Activated CD8-positive, alpha-beta memory T cell treated with anti-CD3 and anti-CD28 coated beads, Interleukin-2, amount 10 ng/mL, durations not matched to agents 7 days and 5 days (primary cell): ENCODE measurements around the gene NUTF2. TPM values are rescaled to one million over a fixed set of nuclear protein-coding genes. Genes with fewer than 3 reads are reported as not detected.

Source experiments
- ATAC-seq: fragments of 150-1000 bp; cut with Tn5 transposase; one replicate; pipeline ENCODE4 v1.10.0; 2021; ENCODE audit warnings: moderate library complexity
- CTCF ChIA-PET: fragments of 350-600 bp; sonication (Branson Sonifier 250); formaldehyde crosslinking; loops from one replicate; lab custom pipeline; 2021; ENCODE audit warnings: antibody characterized with exemption; lab: Charles Lee
- DNase-seq: peaks from one replicate; pipeline ENCODE4 v3.0.0-alpha.2; 2020
- H3K27ac Mint-ChIP-seq: one replicate; pipeline ENCODE4 v1.8.0; 2021; ENCODE audit warnings: mild to moderate bottlenecking, mixed read lengths
- H3K27me3 Mint-ChIP-seq: one replicate; pipeline ENCODE4 v1.8.0; 2021; ENCODE audit warnings: mixed read lengths
- H3K36me3 Mint-ChIP-seq: one replicate; pipeline ENCODE4 v1.8.0; 2021; ENCODE audit warnings: mild to moderate bottlenecking, mixed read lengths
- H3K4me1 Mint-ChIP-seq: one replicate; pipeline ENCODE4 v1.8.0; 2021; ENCODE audit warnings: mixed read lengths
- H3K4me3 Mint-ChIP-seq: one replicate; pipeline ENCODE4 v1.8.0; 2021; ENCODE audit warnings: mild to moderate bottlenecking, moderate library complexity, mixed read lengths
- H3K9me3 Mint-ChIP-seq: one replicate; pipeline ENCODE4 v1.8.0; 2022; ENCODE audit warnings: low read depth, mixed read lengths
- total RNA-seq, 2 experiments: library from RNA; stranded (reverse); gene quantifications; one replicate each; pipeline ENCODE4 v1.2.3, GENCODE V29; 2021

Gene NUTF2
- total RNA-seq, 2 experiments from 2014 or later, result 114 to 137 TPM

- ATAC-seq (peak; percentile 34), DNase-seq (peak; percentile 80)
- Mint-ChIP-seq H3K4me1 (peaks cover 40% of the 10 kb centered on the region), H3K27me3 (no peaks in the 10 kb centered on the region), H3K36me3 (peaks cover 5% of the 10 kb centered on the region), H3K9me3 (no peaks in the 10 kb centered on the region), H3K4me3 (peak overlapping the region; percentile 95), H3K27ac (peak overlapping the region; percentile 96)
- CTCF ChIA-PET, result interaction anchor here (0.9 to 4.5 kb wide), 7 partner anchors 9 to 347 kb away, joined by 3 to 38 read pairs (median 3); partner anchors contain the start of genes RANBP10 and TSNAXIP1
These were observed 4.0 kb upstream of the NUTF2 start for GRCh38 chr16:67842509-67843342.

- DNase-seq (no peak), ATAC-seq (no peak)
- Mint-ChIP-seq H3K4me3 (peak overlapping the region; percentile 95), H3K27ac (peak overlapping the region; percentile 96), H3K4me1 (peaks cover 47% of the 10 kb centered on the region), H3K9me3 (no peaks in the 10 kb centered on the region), H3K36me3 (peaks cover 5% of the 10 kb centered on the region), H3K27me3 (no peaks in the 10 kb centered on the region)
- CTCF ChIA-PET, result interaction anchor here (0.9 to 4.5 kb wide), 7 partner anchors 10 to 347 kb away, joined by 3 to 38 read pairs (median 3); partner anchors contain the start of genes RANBP10 and TSNAXIP1
These were observed 3.4 kb upstream of the NUTF2 start for GRCh38 chr16:67843343-67843765.

DNA sequence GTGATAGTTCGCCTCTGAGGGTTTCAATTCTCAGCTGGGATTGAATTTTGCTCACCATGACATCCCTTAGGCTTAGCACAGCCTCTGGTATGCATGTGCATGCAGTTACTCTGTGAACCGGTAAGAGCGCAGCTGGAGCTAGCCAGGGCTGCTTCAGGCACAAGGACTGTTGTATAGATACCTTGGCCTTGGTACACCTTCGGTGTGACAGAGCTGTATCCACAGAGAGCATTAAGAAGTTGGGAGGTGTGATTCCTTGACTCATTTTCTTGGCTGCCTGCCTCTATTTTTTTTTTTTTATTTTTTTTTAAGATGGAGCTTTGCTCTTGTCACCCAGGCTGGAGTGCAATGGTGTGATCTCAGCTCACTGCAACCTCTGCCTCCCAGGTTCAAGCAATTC, 2.2 kb upstream of the NUTF2 start:
- H3K9me3 Mint-ChIP-seq, result no peaks in the 10 kb centered on the region
- no peaks in the 10 kb centered on the region for H3K27me3 Mint-ChIP-seq
- H3K36me3 Mint-ChIP-seq, result peaks cover 9% of the 10 kb centered on the region
- ATAC-seq, result no peak
- peak overlapping the region; percentile 96 for H3K27ac Mint-ChIP-seq
- peaks cover 52% of the 10 kb centered on the region for H3K4me1 Mint-ChIP-seq
- peak overlapping the region; percentile 95 for H3K4me3 Mint-ChIP-seq
- CTCF ChIA-PET, result interaction anchor here (0.7 to 4.5 kb wide), 9 partner anchors 11 to 178 kb away, joined by 3 to 38 read pairs (median 5); partner anchors contain the start of genes EDC4, RANBP10 and TSNAXIP1
- DNase-seq, result no peak

DNA sequence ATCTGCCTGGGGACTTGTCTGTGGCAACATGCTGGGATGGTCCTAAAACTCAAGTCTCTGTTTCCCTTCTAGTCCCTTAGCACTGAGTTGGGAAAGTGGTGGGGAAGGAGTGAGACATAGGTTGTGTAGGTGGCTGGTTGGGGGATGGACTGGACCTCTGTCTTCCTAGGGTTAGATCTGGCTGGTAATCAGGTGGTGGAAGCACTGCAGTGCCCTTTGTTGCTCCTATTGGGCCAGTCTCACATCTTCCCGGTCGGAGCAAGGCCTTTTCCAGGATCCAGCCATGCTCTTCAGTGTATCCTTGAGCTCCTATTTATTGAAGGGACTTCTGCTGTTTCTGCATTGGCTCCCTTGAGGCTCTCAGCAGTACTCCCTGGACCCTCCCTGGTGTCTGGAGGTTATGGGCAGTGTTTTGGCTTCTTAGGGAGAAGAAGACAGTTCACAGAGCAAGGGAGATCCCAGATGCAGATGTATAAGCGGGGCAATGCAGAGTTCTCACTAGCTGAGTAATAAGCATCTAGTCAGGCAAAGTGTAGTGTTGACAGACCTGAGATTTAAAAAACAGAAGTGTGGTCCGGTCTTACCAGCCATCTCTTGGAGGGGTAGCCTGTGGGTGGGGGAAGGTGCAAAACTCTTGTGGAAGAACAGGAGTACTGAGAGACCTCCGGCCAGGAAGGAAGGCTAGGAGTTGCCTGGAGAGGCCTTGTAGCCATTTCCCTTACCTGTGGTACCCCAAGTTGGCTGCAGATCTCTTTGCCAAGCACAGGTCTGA, 1.3 kb upstream of the NUTF2 start:
- Mint-ChIP-seq H3K27ac (peak overlapping the region; percentile 91), H3K9me3 (no peaks in the 10 kb centered on the region), H3K27me3 (no peaks in the 10 kb centered on the region), H3K4me3 (peak overlapping the region; percentile 79), H3K36me3 (peaks cover 12% of the 10 kb centered on the region), H3K4me1 (peaks cover 55% of the 10 kb centered on the region)
- ATAC-seq (no peak), DNase-seq (peak; percentile 43)
- CTCF ChIA-PET, result interaction anchor here (0.9 to 4.5 kb wide), 9 partner anchors 12 to 324 kb away, joined by 3 to 38 read pairs (median 5); partner anchors contain the start of genes EDC4, RANBP10 and TSNAXIP1

DNA sequence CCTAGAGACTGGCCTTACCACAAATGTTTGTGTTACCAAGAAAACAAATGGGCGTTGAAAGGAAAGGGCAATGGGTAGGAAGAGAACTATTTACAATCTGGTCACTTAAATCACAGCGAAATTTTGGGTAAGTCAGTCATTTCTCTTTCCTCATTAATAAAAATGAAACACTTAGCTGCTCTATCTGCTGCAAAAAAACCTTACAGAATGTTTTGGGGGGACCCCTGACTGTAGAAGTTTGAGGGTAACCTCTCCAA, 742 bp upstream of the NUTF2 start:
- peak overlapping the region; percentile 79 for H3K4me3 Mint-ChIP-seq
- H3K27me3 Mint-ChIP-seq, result no peaks in the 10 kb centered on the region
- DNase-seq (no peak), ATAC-seq (no peak)
- H3K36me3 Mint-ChIP-seq, result peaks cover 12% of the 10 kb centered on the region
- peak overlapping the region; percentile 91 for H3K27ac Mint-ChIP-seq
- no peaks in the 10 kb centered on the region for H3K9me3 Mint-ChIP-seq
- peaks cover 55% of the 10 kb centered on the region for H3K4me1 Mint-ChIP-seq
- CTCF ChIA-PET, result interaction anchor here (0.7 to 4.5 kb wide), 9 partner anchors 12 to 325 kb away, joined by 3 to 38 read pairs (median 4); partner anchors contain the start of genes RANBP10 and TSNAXIP1

- ATAC-seq, result peak; percentile 50
- peaks cover 12% of the 10 kb centered on the region for H3K36me3 Mint-ChIP-seq
- no peaks in the 10 kb centered on the region for H3K9me3 Mint-ChIP-seq
- peak within 1 kb of the TSS; percentile 79 for H3K4me3 Mint-ChIP-seq
- H3K27me3 Mint-ChIP-seq, result no peaks in the 10 kb centered on the region
- peak; percentile 47 for DNase-seq
- CTCF ChIA-PET, result interaction anchor here (1.1 to 4.5 kb wide), 5 partner anchors 13 to 174 kb away, joined by 3 to 38 read pairs (median 5); no protein-coding TSS in a partner anchor
- peak within 1 kb of the TSS; percentile 91 for H3K27ac Mint-ChIP-seq
- peaks cover 49% of the 10 kb centered on the region for H3K4me1 Mint-ChIP-seq
These were observed 530 bp downstream of the NUTF2 start, which contains the start of gene CENPT for GRCh38 chr16:67847064-67847861. TSS of gene CENPT (minus strand) at chr16:67847693. CDS start at chr16:67833859, 13,834 bp downstream.

GRCh38 chr16:67848118-67848517, 1.4 kb downstream of the NUTF2 start:
- Mint-ChIP-seq H3K4me1 (peaks cover 48% of the 10 kb centered on the region), H3K27ac (peak overlapping the region; percentile 88), H3K27me3 (no peaks in the 10 kb centered on the region), H3K4me3 (peak overlapping the region; percentile 79), H3K36me3 (peaks cover 12% of the 10 kb centered on the region), H3K9me3 (no peaks in the 10 kb centered on the region)
- DNase-seq (no peak), ATAC-seq (no peak)
- CTCF ChIA-PET, result interaction anchor here (1.2 to 1.3 kb wide), 3 partner anchors 17 to 175 kb away, joined by 3 to 7 read pairs (median 4); no protein-coding TSS in a partner anchor

GRCh38 chr16:67853670-67854069, 6.9 kb downstream of the NUTF2 start:
- Mint-ChIP-seq H3K9me3 (no peaks in the 10 kb centered on the region), H3K4me3 (no peak overlapping the region), H3K36me3 (peaks cover 14% of the 10 kb centered on the region), H3K27ac (no peak overlapping the region), H3K27me3 (no peaks in the 10 kb centered on the region), H3K4me1 (peaks cover 22% of the 10 kb centered on the region)
- ATAC-seq (no peak), DNase-seq (no peak)
- CTCF ChIA-PET, result interaction anchor here (1.2 to 2.7 kb wide), 2 partner anchors 11 to 37 kb away, joined by 3 to 9 read pairs; no protein-coding TSS in a partner anchor

DNA sequence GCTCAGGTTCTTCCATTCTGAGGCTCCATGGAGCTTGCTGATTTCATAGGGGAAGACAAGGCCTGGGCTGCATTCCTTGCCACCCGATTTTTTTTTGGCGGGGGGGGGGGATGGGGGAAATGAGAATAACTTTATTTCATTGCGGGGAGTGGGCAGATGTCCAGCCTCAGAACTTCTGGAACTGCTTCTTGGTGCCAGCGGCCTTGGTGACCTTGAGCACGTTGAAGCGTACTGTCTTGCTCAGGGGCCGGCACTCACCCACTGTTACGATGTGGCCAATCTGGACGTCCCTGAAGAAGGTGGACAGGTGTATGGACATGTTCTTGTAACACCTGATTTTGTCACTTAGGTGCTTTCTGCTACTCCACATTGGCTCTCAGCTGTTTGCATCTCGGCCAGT, 9.1 kb downstream of the NUTF2 start:
- Mint-ChIP-seq H3K27me3 (no peaks in the 10 kb centered on the region), H3K36me3 (peaks cover 11% of the 10 kb centered on the region), H3K9me3 (no peaks in the 10 kb centered on the region), H3K4me1 (peaks cover 16% of the 10 kb centered on the region), H3K4me3 (no peak overlapping the region), H3K27ac (no peak overlapping the region)
- DNase-seq (no peak), ATAC-seq (no peak)
- CTCF ChIA-PET, result interaction anchor here (0.7 to 2.7 kb wide), 3 partner anchors 28 to 408 kb away, joined by 3 to 9 read pairs (median 3); partner anchors contain the start of gene SLC7A6

GRCh38 chr16:67856927-67857546, 10.3 kb downstream of the NUTF2 start:
- Mint-ChIP-seq H3K4me1 (peaks cover 17% of the 10 kb centered on the region), H3K4me3 (no peak overlapping the region), H3K9me3 (no peaks in the 10 kb centered on the region), H3K36me3 (peaks cover 12% of the 10 kb centered on the region), H3K27me3 (no peaks in the 10 kb centered on the region), H3K27ac (peak overlapping the region; percentile 49)
- no peak for ATAC-seq
- CTCF ChIA-PET, result interaction anchor here (0.8 kb wide), 1 partner anchor 113 kb away, joined by 3 read pairs; no protein-coding TSS in a partner anchor
- no peak for DNase-seq

GRCh38 chr16:67857547-67858233, 11.0 kb downstream of the NUTF2 start:
- Mint-ChIP-seq H3K4me3 (no peak overlapping the region), H3K27ac (peak overlapping the region; percentile 49), H3K9me3 (no peaks in the 10 kb centered on the region), H3K36me3 (peaks cover 12% of the 10 kb centered on the region), H3K27me3 (no peaks in the 10 kb centered on the region), H3K4me1 (peaks cover 17% of the 10 kb centered on the region)
- ATAC-seq (peak; percentile 67), DNase-seq (no peak)
- CTCF ChIA-PET, result interaction anchor here (0.8 to 3.6 kb wide), 3 partner anchors 9 to 113 kb away, joined by 3 to 14 read pairs (median 3); no protein-coding TSS in a partner anchor
